SK-N-SH (cell line): Measurements from ENCODE around the gene CDHR3. TPM values are rescaled to one million over a fixed set of nuclear protein-coding genes. Genes with fewer than 3 reads are reported as not detected.

Experiments used
- CTCF ChIA-PET: fragments of 300-600, 350-600 bp; formaldehyde crosslinking; extraction: SDS; loops from one replicate; lab custom pipeline; 2021; lab: Yijun Ruan, JAX
- POLR2A ChIA-PET: fragments of 350-600 bp; sonication (Branson Sonifier 250); formaldehyde crosslinking; extraction: SDS; loops from one replicate; lab custom pipeline; 2020; ENCODE audit warnings: antibody characterized with exemption, inconsistent platforms; lab: Yijun Ruan, JAX
- DNase-seq: peaks from one replicate; pipeline ENCODE4 v3.0.0; 2012
- H2AFZ ChIP-seq: fragments of 200-600 bp; sonication (generic); 2 replicates; pipeline ENCODE4 v1.8.1; 2016; ENCODE audit warnings: antibody characterized with exemption, mild to moderate bottlenecking, low read depth
- H3F3A ChIP-seq: fragments of 200-600 bp; sonication (generic); replicated peaks from 2 replicates; pipeline ENCODE3; 2016; ENCODE audit warnings: antibody characterized with exemption, mild to moderate bottlenecking; ENCODE audit not compliant: insufficient read depth
- H3K27ac ChIP-seq, 2 experiments: fragments of 200-500 bp in 1 of 2; fragments of 200-600 bp in 1 of 2; sonication (Bioruptor generic) in 1 of 2; sonication (generic), shearing (Covaris generic) in 1 of 2; 2 replicates each; pipeline versions ENCODE4 v1.5.1 to v1.6.1; 2014 to 2016; ENCODE audit warnings: low read depth in 2 of 2, inconsistent platforms in 1 of 2, low read length in 1 of 2, mild to moderate bottlenecking in 1 of 2, mixed read lengths in 1 of 2
- H3K27me3 ChIP-seq: fragments of 200-600 bp; sonication (generic), shearing (Covaris generic); 2 replicates; pipeline ENCODE4 v1.6.1; 2016; ENCODE audit warnings: mixed run types; ENCODE audit not compliant: insufficient read depth
- H3K36me3 ChIP-seq, 2 experiments: fragments of 200-500 bp in 1 of 2; fragments of 200-600 bp in 1 of 2; sonication (Bioruptor generic) in 1 of 2; sonication (generic) in 1 of 2; replicated peaks in 1 of 2; 2 replicates each; pipeline versions ENCODE3 to v1.5.1; 2014 to 2016; ENCODE audit warnings: low read length in 1 of 2, mild to moderate bottlenecking in 1 of 2; ENCODE audit not compliant: insufficient read depth in 2 of 2, control insufficient read depth in 1 of 2
- H3K4me1 ChIP-seq, 2 experiments: fragments of 200-500 bp in 1 of 2; fragments of 200-600 bp in 1 of 2; sonication (Bioruptor generic) in 1 of 2; sonication (generic), shearing (Covaris generic) in 1 of 2; 2 replicates each; pipeline versions ENCODE4 v1.5.1 to v1.6.1; 2014 to 2016; ENCODE audit warnings: low read depth in 1 of 2, low read length in 1 of 2, mixed run types in 1 of 2; ENCODE audit not compliant: insufficient read depth in 2 of 2, control insufficient read depth in 1 of 2
- H3K4me2 ChIP-seq: fragments of 200-600 bp; sonication (generic), shearing (Covaris generic); 2 replicates; pipeline ENCODE4 v1.6.1; 2017; ENCODE audit warnings: mixed run types
- H3K4me3 ChIP-seq, 2 experiments: fragments of 200-500 bp in 1 of 2; fragments of 200-600 bp in 1 of 2; sonication (Bioruptor generic) in 1 of 2; sonication (generic), shearing (Covaris generic) in 1 of 2; 2 replicates each; pipeline versions ENCODE4 v1.5.1 to v1.8.1; 2014 to 2016; ENCODE audit warnings: low read depth in 2 of 2, inconsistent platforms in 1 of 2, low read length in 1 of 2, mild to moderate bottlenecking in 1 of 2, mixed read lengths in 1 of 2, moderate library complexity in 1 of 2
- H3K79me2 ChIP-seq: fragments of 200-600 bp; sonication (generic); 2 replicates; pipeline ENCODE4 v1.8.1; 2017; ENCODE audit warnings: mild to moderate bottlenecking; ENCODE audit not compliant: insufficient read depth
- H3K9ac ChIP-seq: fragments of 200-600 bp; sonication (generic); 2 replicates; pipeline ENCODE4 v1.6.1; 2017; ENCODE audit warnings: mixed run types
- H3K9me2 ChIP-seq: fragments of 200-600 bp; sonication (generic); 2 replicates; pipeline ENCODE4 v1.6.1; 2017; ENCODE audit warnings: mixed run types
- H3K9me3 ChIP-seq: fragments of 200-600 bp; sonication (generic); 2 replicates; pipeline ENCODE4 v1.6.1; 2017; ENCODE audit warnings: mixed run types, mild to moderate bottlenecking, moderate library complexity
- H4K20me1 ChIP-seq: fragments of 200-600 bp; sonication (generic); 2 replicates; pipeline ENCODE4 v1.6.1; 2017; ENCODE audit warnings: mild to moderate bottlenecking, mixed run types; ENCODE audit not compliant: insufficient read depth
- CHD2 ChIP-seq: fragments of 150-350 bp; IDR thresholded peaks from 2 replicates; pipeline ENCODE4 v1.6.1; 2018; ENCODE audit warnings: low read length; ENCODE audit not compliant: partially characterized antibody
- GABPA ChIP-seq: IDR thresholded peaks from 2 replicates; pipeline ENCODE4 v1.4.0; 2012; ENCODE audit warnings: low read depth, mild to moderate bottlenecking
- GATA2 ChIP-seq: sonication (generic); formaldehyde crosslinking; IDR thresholded peaks from 2 replicates; pipeline ENCODE4 v1.5.0; 2020; ENCODE audit warnings: mild to moderate bottlenecking, missing genetic modification reagents
- MEF2A ChIP-seq: IDR thresholded peaks from 2 replicates; pipeline ENCODE4 v1.4.0; 2012; ENCODE audit warnings: low read depth, borderline replicate concordance
- NFIC ChIP-seq: IDR thresholded peaks from 2 replicates; pipeline ENCODE4 v1.4.0; 2012; ENCODE audit warnings: borderline replicate concordance
- NRF1 ChIP-seq: IDR thresholded peaks from 2 replicates; pipeline ENCODE4 v1.6.1; 2012; ENCODE audit warnings: low read depth, mild to moderate bottlenecking, low read length
- RCOR1 ChIP-seq: fragments of 150-350 bp; IDR thresholded peaks from 2 replicates; pipeline ENCODE4 v1.6.1; 2017; ENCODE audit warnings: antibody characterized with exemption, low read length
- REST ChIP-seq: IDR thresholded peaks from 2 replicates; pipeline ENCODE4 v1.6.1; 2012; ENCODE audit warnings: mild to moderate bottlenecking, low read depth, low read length, moderate library complexity
- SIN3A ChIP-seq: IDR thresholded peaks from 2 replicates; pipeline ENCODE4 v1.6.1; 2012; ENCODE audit warnings: low read depth, mild to moderate bottlenecking, low read length, moderate library complexity, borderline replicate concordance
- SMC3 ChIP-seq: IDR thresholded peaks from 2 replicates; pipeline ENCODE4 v1.6.1; 2012; ENCODE audit warnings: low read depth, low read length, improper control_type of control experiment
- TEAD4 ChIP-seq: IDR thresholded peaks from 2 replicates; pipeline ENCODE4 v1.4.0; 2012; ENCODE audit warnings: mild to moderate bottlenecking, borderline replicate concordance; ENCODE audit not compliant: insufficient read depth
- USF1 ChIP-seq: IDR thresholded peaks from 2 replicates; pipeline ENCODE4 v1.4.0; 2012; ENCODE audit warnings: low read depth, borderline replicate concordance
- YY1 ChIP-seq: IDR thresholded peaks from 2 replicates; pipeline ENCODE4 v1.4.0; 2012; ENCODE audit warnings: low read depth, mild to moderate bottlenecking
- ZBTB33 ChIP-seq: IDR thresholded peaks from 2 replicates; pipeline ENCODE4 v1.4.0; 2012; ENCODE audit warnings: low read depth, borderline replicate concordance
- WGBS: methylation state at CpG from one replicate; pipeline ENCODE4 v1.1.6; 2017; ENCODE audit warnings: low lambda C conversion rate; 5-methylcytosine and 5-hydroxymethylcytosine counted together
- polyA plus RNA-seq, 3 experiments: library from polyadenylated mRNA; depleted of rRNA; stranded (reverse); fragments of >200 nt; gene quantifications; 2 replicates each; pipeline ENCODE4 v1.2.3, GENCODE V29; 2012
- TF ChIP-seq, protein P1 (sequence below): fragments of 200-600 bp; sonication (generic); IDR thresholded peaks from 2 replicates; pipeline ENCODE4 v1.6.1; 2017; ENCODE audit warnings: antibody characterized with exemption, mild to moderate bottlenecking, moderate library complexity

CDHR3 gene
- polyA plus RNA-seq, 1 of the 3 experiments (the other 2 are of a cell fraction) = 7.5 TPM

DNA sequence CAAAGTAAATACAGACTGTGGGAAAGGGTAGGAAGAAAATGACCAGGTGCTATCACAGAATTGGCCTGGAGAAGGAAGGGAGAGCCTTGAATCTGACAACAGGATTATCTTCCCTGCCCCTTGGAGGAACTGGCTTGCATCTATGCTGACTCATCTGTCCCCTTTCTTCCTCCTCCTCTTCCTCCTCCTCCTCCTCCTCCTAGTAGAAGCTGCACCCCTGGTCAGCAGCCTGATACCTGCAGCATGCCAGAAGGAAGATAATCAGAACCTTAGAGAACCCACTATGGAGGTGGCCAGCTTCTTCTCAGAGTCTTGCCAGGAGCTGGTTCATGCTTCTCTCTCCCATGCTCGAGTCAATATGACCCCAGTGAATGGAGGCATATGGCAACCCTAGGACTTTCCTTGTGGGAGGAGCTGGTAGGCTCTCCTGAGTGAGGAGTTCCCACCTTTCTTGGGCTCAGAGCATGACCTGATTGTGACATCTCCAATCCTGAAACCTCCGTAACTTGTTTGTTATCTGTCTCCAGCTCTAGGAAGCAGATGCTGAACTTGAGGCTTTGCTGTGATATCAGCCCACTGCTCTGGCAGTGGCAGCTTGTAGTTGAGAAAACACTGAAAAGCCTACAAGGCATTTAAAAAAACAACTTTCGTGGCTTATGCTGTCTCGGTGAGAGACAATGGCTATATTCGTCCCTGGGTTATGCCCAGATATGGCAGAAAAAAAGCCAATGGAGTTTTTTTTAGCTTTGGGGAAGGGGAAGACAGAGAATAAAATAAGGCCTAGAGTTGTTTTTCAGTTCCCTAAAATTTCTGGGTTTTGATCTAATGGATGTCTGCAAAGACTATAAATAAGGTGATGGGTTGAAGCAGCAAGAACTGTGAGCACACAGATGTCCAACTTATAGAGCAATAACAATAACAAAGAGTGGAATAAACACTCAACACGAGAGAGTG is 60.6 kb downstream of the CDHR3 start:
- Histone ChIP-seq H3K79me2 (no peaks in the 10 kb centered on the region), H3K9me3 (no peaks in the 10 kb centered on the region), H3K4me3 (no peak overlapping the region), H3K4me1 (peaks cover 13 to 18% of the 10 kb centered on the region in 2 experiments; a peak in 1 of 4 replicates), H3K9me2 (no peaks in the 10 kb centered on the region), H3K9ac (no peak overlapping the region), H3K27me3 (no peaks in the 10 kb centered on the region), H3K36me3 (no peaks in the 10 kb centered on the region), H2AFZ (no peak overlapping the region), H3K4me2 (no peak overlapping the region), H3K27ac (no peak overlapping the region), H3F3A (no peaks in the 10 kb centered on the region), H4K20me1 (no peaks in the 10 kb centered on the region)
- CTCF ChIA-PET = interaction anchor here (0.8 to 8.6 kb wide), 6 partner anchors 8 to 371 kb away, joined by 3 to 101 read pairs (median 12); no protein-coding TSS in a partner anchor
- TF ChIP-seq RCOR1 (no peak), REST (no peak), TEAD4 (no peak), SIN3A (no peak), MEF2A (no peak), SMC3 (no peak), NFIC (no peak), USF1 (no peak), GATA2 (CRISPR knock-in tag) (no peak), ZBTB33 (no peak), YY1 (no peak), NRF1 (no peak), CHD2 (no peak), GABPA (no peak)
- TF ChIP-seq, protein P1, sequence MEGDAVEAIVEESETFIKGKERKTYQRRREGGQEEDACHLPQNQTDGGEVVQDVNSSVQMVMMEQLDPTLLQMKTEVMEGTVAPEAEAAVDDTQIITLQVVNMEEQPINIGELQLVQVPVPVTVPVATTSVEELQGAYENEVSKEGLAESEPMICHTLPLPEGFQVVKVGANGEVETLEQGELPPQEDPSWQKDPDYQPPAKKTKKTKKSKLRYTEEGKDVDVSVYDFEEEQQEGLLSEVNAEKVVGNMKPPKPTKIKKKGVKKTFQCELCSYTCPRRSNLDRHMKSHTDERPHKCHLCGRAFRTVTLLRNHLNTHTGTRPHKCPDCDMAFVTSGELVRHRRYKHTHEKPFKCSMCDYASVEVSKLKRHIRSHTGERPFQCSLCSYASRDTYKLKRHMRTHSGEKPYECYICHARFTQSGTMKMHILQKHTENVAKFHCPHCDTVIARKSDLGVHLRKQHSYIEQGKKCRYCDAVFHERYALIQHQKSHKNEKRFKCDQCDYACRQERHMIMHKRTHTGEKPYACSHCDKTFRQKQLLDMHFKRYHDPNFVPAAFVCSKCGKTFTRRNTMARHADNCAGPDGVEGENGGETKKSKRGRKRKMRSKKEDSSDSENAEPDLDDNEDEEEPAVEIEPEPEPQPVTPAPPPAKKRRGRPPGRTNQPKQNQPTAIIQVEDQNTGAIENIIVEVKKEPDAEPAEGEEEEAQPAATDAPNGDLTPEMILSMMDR = no peak
- 64% methylated on average over 6 of the region's 6 CpGs for WGBS
- no peak for DNase-seq
- POLR2A ChIA-PET = no interaction called here
